ENCODE data around the gene GATB.

Gene GATB

DNA sequence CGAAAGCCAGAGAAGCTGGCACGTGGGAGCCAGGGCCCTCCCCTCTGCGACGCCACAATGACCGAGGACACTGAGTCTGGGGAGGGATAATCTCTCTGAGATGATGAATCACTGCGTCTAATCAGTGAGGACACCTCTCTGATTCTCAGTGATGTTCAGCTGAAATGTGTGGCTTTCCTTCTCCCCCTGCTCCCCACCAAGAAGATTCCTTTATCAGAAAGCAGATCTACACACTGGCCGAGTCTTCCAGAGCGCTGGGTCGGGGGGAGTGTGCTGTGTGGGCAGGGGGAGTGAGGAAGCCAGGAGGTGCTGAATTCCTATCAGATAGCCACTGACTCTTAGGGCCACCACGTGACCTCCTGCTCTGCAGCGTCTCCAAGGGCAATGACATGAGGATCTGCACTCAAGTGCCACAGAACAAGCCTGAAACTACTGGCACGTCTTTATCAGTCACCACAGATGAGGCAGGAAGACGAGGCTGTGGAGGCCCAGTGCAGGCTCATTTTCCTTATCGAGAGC, 89.2 kb downstream of the GATB start:
- no peaks in the 10 kb centered on the region for H3K9me3 ChIP-seq (ENCODE audit: control insufficient read depth, insufficient read depth, low read depth, low read length)
- no peak overlapping the region for H3K4me3 ChIP-seq (ENCODE audit: low read depth, low read length)
- ChIA-PET POLR2A (no interaction called here), CTCF (interaction anchor here (1.0 kb wide), 1 partner anchor 374 kb away, joined by 4 read pairs; no protein-coding TSS in a partner anchor)
- no peaks in the 10 kb centered on the region for H3K36me3 ChIP-seq (ENCODE audit: control insufficient read depth in 2 of 2, insufficient read depth in 1 of 2, low read length in 2 of 2)
- H3K27ac ChIP-seq (ENCODE audit: extremely low read depth, low read depth, low read length) = no peak overlapping the region
- no peak for TF ChIP-seq GLI2 (tag by site-specific recombination; IDR thresholded peaks at IDR 0.05; ENCODE audit: borderline replicate concordance, low read depth)
- TF ChIP-seq ZBTB8A (tag by site-specific recombination; IDR thresholded peaks at IDR 0.05) = no peak
- no peak for TF ChIP-seq ZNF133 (tag by site-specific recombination; IDR thresholded peaks at IDR 0.05)
- TF ChIP-seq ZNF23 (tag by site-specific recombination; IDR thresholded peaks at IDR 0.05; ENCODE audit: borderline replicate concordance) = no peak
- TF ChIP-seq, protein P1, sequence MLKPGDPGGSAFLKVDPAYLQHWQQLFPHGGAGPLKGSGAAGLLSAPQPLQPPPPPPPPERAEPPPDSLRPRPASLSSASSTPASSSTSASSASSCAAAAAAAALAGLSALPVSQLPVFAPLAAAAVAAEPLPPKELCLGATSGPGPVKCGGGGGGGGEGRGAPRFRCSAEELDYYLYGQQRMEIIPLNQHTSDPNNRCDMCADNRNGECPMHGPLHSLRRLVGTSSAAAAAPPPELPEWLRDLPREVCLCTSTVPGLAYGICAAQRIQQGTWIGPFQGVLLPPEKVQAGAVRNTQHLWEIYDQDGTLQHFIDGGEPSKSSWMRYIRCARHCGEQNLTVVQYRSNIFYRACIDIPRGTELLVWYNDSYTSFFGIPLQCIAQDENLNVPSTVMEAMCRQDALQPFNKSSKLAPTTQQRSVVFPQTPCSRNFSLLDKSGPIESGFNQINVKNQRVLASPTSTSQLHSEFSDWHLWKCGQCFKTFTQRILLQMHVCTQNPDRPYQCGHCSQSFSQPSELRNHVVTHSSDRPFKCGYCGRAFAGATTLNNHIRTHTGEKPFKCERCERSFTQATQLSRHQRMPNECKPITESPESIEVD (tag by site-specific recombination; IDR thresholded peaks at IDR 0.05) = no peak
- no peak for TF ChIP-seq ZNF629 (tag by site-specific recombination; IDR thresholded peaks at IDR 0.05)
- TF ChIP-seq, protein P2, sequence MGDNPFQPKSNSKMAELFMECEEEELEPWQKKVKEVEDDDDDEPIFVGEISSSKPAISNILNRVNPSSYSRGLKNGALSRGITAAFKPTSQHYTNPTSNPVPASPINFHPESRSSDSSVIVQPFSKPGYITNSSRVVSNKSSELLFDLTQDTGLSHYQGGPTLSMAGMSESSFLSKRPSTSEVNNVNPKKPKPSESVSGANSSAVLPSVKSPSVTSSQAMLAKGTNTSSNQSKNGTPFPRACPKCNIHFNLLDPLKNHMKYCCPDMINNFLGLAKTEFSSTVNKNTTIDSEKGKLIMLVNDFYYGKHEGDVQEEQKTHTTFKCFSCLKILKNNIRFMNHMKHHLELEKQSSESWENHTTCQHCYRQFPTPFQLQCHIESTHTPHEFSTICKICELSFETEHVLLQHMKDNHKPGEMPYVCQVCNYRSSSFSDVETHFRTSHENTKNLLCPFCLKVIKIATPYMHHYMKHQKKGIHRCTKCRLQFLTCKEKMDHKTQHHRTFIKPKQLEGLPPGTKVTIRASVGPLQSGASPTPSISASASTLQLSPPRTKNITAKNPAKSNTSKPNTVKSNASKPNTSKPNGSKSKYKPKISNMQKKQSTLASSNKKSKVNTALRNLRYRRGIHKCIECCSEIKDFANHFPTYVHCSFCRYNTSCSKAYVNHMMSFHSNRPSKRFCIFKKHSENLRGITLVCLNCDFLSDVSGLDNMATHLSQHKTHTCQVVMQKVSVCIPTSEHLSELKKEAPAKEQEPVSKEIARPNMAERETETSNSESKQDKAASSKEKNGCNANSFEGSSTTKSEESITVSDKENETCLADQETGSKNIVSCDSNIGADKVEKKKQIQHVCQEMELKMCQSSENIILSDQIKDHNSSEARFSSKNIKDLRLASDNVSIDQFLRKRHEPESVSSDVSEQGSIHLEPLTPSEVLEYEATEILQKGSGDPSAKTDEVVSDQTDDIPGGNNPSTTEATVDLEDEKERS (tag by site-specific recombination; IDR thresholded peaks at IDR 0.05) = no peak
- TF ChIP-seq ZNF341 (tag by site-specific recombination; IDR thresholded peaks at IDR 0.05; ENCODE audit: low read depth) = no peak
- TF ChIP-seq ZNF221 (tag by site-specific recombination; IDR thresholded peaks at IDR 0.05; ENCODE audit: borderline replicate concordance) = no peak
- no peak for TF ChIP-seq RBAK (tag by site-specific recombination; IDR thresholded peaks at IDR 0.05)
- TF ChIP-seq, protein P3, sequence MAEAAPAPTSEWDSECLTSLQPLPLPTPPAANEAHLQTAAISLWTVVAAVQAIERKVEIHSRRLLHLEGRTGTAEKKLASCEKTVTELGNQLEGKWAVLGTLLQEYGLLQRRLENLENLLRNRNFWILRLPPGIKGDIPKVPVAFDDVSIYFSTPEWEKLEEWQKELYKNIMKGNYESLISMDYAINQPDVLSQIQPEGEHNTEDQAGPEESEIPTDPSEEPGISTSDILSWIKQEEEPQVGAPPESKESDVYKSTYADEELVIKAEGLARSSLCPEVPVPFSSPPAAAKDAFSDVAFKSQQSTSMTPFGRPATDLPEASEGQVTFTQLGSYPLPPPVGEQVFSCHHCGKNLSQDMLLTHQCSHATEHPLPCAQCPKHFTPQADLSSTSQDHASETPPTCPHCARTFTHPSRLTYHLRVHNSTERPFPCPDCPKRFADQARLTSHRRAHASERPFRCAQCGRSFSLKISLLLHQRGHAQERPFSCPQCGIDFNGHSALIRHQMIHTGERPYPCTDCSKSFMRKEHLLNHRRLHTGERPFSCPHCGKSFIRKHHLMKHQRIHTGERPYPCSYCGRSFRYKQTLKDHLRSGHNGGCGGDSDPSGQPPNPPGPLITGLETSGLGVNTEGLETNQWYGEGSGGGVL (tag by site-specific recombination; IDR thresholded peaks at IDR 0.05) = no peak
- no peak for TF ChIP-seq HOXA7 (CRISPR knock-in tag; IDR thresholded peaks at IDR 0.05; ENCODE audit: borderline replicate concordance)
- no peak for TF ChIP-seq KLF7 (tag by site-specific recombination; IDR thresholded peaks at IDR 0.05; ENCODE audit: borderline replicate concordance)
- TF ChIP-seq PRDM1 (tag by site-specific recombination; IDR thresholded peaks at IDR 0.05) = no peak
- no peak for TF ChIP-seq ZNF239 (tag by site-specific recombination; IDR thresholded peaks at IDR 0.05)
- TF ChIP-seq ZNF530 (tag by site-specific recombination; IDR thresholded peaks at IDR 0.05; ENCODE audit: low read depth) = no peak
- no peak for TF ChIP-seq ZNF223 (tag by site-specific recombination; IDR thresholded peaks at IDR 0.05)
- H3K4me1 ChIP-seq (ENCODE audit: control insufficient read depth, insufficient read depth, low read length) = no peaks in the 10 kb centered on the region

DNA sequence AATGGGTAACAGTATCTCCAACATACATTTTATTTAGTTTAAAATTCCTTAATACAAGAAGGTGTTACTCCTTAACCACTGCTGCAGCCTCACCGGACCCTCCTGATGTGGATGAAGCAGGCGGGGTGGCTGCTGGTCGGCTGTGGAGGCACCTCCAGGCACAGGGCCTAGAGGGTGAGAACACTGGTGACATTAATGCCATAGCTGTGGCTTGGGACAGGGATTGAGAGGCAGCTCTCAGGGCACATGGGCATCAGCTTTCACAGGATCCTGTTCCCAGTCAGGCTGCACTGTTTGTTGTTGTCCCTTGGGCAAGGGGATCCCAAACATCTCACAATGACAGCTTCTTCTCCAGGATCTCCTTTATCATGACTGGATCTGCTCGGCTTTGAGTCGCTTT, 90.0 kb downstream of the GATB start:
- H3K36me3 ChIP-seq (ENCODE audit: control insufficient read depth in 2 of 2, insufficient read depth in 1 of 2, low read length in 2 of 2) = no peaks in the 10 kb centered on the region
- ChIA-PET CTCF (no interaction called here), POLR2A (no interaction called here)
- no peak overlapping the region for H3K27ac ChIP-seq (ENCODE audit: extremely low read depth, low read depth, low read length)
- no peaks in the 10 kb centered on the region for H3K9me3 ChIP-seq (ENCODE audit: control insufficient read depth, insufficient read depth, low read depth, low read length)
- H3K4me3 ChIP-seq (ENCODE audit: low read depth, low read length) = no peak overlapping the region
- H3K4me1 ChIP-seq (ENCODE audit: control insufficient read depth, insufficient read depth, low read length) = no peaks in the 10 kb centered on the region
- TF ChIP-seq ZNF239 (tag by site-specific recombination; IDR thresholded peaks at IDR 0.05) (no peak), ZNF354C (tag by site-specific recombination; IDR thresholded peaks at IDR 0.05; ENCODE audit: borderline replicate concordance, low read depth) (no peak), ZNF510 (tag by site-specific recombination; IDR thresholded peaks at IDR 0.05; ENCODE audit: insufficient replicate concordance) (no peak), ZNF529 (tag by site-specific recombination; IDR thresholded peaks at IDR 0.05; ENCODE audit: insufficient replicate concordance) (no peak), ZNF664 (tag by site-specific recombination; IDR thresholded peaks at IDR 0.05) (no peak), ZNF416 (tag by site-specific recombination; IDR thresholded peaks at IDR 0.05) (no peak), ZNF48 (tag by site-specific recombination; IDR thresholded peaks at IDR 0.05) (no peak), TCF7L2 (IDR thresholded peaks at IDR 0.05; ENCODE audit: borderline replicate concordance, low read depth, low read length) (no peak), ZEB2 (tag by site-specific recombination; IDR thresholded peaks at IDR 0.05) (no peak), ZFP3 (tag by site-specific recombination; IDR thresholded peaks at IDR 0.05; ENCODE audit: low read depth) (no peak)
- TF ChIP-seq, protein P4, sequence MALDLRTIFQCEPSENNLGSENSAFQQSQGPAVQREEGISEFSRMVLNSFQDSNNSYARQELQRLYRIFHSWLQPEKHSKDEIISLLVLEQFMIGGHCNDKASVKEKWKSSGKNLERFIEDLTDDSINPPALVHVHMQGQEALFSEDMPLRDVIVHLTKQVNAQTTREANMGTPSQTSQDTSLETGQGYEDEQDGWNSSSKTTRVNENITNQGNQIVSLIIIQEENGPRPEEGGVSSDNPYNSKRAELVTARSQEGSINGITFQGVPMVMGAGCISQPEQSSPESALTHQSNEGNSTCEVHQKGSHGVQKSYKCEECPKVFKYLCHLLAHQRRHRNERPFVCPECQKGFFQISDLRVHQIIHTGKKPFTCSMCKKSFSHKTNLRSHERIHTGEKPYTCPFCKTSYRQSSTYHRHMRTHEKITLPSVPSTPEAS (tag by site-specific recombination; IDR thresholded peaks at IDR 0.05) = no peak
- TF ChIP-seq, protein P5, sequence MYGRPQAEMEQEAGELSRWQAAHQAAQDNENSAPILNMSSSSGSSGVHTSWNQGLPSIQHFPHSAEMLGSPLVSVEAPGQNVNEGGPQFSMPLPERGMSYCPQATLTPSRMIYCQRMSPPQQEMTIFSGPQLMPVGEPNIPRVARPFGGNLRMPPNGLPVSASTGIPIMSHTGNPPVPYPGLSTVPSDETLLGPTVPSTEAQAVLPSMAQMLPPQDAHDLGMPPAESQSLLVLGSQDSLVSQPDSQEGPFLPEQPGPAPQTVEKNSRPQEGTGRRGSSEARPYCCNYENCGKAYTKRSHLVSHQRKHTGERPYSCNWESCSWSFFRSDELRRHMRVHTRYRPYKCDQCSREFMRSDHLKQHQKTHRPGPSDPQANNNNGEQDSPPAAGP (tag by site-specific recombination; IDR thresholded peaks at IDR 0.05) = no peak

Measured in HEK293 (cell line).